HG03045 (cell line): Measurements from ENCODE around the gene DNAJC6.
"Not testable (repeated sequence)": the region's sequence is repeated elsewhere in the genome, so short reads cannot be mapped to it uniquely, and the experiment has no call there.

ENCODE experiments used
- ATAC-seq: cut with Tn5 transposase; IDR thresholded peaks from one replicate; pipeline ENCODE4 v1.9.1; 2021; ENCODE audit warnings: mild to moderate bottlenecking, moderate library complexity; ENCODE audit not compliant: unreplicated experiment

The DNAJC6 gene

GRCh38 chr1:65425006-65425405 lies 115.7 kb downstream of the DNAJC6 start:
- ATAC-seq: no peak

- ATAC-seq: no peak
Measured at GRCh38 chr1:65425697-65426096, 116.4 kb downstream of the DNAJC6 start.

- ATAC-seq: no peak
Measured at GRCh38 chr1:65429078-65429477, 119.7 kb downstream of the DNAJC6 start.

DNA sequence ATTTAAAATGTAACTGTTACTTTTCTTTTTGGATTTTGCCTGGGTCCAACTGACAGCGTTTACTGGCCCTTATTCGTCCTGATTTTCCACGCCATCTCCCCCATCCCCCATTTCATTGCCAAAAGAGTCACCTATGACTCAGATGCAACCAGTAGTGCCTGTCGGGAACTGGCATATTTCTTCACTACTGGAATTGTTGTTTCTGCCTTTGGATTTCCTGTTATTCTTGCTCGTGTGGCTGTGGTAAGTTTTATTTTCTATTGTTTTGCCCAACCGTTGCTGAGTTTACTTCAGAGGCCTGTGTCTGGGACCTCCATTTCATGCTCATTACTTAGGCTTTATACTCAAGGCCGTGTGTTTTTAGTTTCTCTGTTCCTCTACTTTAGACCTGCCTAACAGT lies 120.5 kb downstream of the DNAJC6 start:
- no peak for ATAC-seq

DNA sequence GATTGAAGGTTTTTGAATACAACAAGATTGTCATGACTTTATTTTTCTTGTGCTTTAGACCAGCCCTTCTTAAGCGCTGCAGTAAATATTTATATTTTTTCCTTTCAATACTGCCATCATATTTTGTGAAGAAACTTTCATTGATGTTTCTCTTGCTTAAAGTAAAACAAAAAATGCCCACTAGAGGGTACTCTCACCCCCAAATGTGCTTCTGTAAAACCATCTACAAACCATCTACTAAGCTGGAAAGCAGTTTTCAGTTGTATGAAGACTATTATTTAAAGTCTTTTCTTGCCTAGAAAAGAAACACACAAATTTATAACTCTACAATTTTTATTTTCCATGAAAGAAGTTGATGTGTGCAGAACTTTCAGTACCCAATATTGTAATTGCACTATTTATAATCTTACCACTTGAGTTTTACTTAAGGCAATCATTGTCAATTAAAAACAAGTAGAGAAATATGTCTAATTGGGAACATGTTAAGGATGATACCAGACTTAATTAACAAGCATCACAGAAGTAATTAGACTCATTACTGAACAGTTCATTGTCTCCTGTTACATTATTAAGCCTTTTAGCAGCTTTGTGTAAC lies 121.9 kb downstream of the DNAJC6 start:
- ATAC-seq: no peak

DNA sequence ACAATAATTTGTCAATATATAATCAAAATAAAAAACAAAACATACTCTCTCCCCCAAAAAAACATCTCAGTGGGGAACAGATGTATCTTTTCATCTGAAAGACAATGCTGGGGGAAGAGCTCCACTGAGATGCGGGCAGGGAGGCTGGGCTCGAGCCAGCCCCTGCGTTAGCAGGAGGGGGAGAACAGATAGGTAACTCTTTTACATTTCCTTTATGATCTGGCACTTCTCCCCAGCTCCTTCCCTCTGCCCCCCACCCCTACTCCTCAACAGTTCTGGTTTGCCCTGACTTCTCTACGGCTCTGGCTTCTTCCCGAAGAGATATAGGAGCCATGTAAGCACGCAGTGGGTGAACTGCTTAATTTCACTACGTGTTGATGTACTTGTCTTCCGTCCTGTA lies 123.6 kb downstream of the DNAJC6 start:
- ATAC-seq: no peak

- no peak for ATAC-seq
Measured at GRCh38 chr1:65434255-65434654, 124.9 kb downstream of the DNAJC6 start.

- ATAC-seq: no peak
Measured at GRCh38 chr1:65434760-65435159, 125.4 kb downstream of the DNAJC6 start.

DNA sequence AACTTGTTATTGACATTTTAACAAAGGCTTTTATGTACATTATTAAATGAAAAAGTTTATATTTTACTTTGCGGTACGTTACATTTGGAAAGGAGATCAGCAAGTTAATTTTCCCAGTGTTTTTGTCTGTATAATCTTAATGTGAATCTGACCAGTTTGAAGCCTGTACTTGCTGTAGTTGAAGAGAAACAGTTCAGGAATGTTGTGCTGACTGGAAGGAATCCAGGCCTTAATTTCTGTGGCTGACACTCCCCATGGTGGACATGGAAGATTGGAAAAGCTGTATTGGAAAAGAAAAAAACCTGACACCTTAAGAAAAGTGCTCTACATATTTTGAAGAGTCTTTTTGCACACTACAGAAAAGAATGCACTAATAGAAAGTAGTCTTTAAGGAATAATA lies 126.6 kb downstream of the DNAJC6 start:
- no peak for ATAC-seq

GRCh38 chr1:65437616-65438015 lies 128.3 kb downstream of the DNAJC6 start:
- no peak for ATAC-seq

GRCh38 chr1:65440322-65440900 lies 131.1 kb downstream of the DNAJC6 start:
- no peak for ATAC-seq

DNA sequence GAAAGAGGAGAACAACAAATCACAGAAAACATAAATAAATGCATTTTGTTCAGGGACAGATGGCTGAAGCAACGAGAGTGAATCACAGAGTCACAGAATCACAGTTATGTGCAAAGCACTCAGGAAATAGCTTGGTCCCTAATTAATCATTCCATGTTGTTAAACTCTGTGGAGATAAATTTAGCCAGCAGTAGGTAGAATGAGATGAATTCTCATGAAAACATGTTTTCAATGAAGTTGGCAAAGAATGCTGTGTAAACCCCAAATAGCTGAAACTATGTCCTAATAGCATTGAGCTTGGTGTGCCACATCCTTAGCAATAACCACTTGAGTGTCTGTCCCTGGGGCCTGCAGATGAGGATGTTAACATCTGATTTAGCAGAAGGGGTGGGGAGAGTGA lies 131.6 kb downstream of the DNAJC6 start:
- no peak for ATAC-seq

DNA sequence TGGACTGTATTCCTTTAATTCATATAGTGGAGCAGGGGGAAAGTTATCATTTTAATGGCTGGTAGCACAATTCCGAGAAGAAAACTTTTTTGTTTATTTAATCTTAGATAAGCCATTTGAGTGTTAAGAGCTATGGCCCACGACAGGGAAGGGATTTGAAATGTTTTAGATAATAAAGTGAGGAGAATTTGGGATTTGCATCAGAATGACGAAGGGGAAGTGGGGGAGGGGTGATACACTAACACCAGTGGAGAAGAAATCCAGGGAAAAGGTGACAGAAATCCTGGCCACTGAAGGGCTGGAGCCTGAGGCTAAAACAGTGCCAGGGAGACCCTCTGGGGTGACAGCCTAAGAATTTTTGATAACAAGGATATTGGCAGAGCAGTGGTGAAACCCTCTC lies 132.1 kb downstream of the DNAJC6 start:
- ATAC-seq: no peak

- no peak for ATAC-seq
Measured at GRCh38 chr1:65442442-65442841, 133.1 kb downstream of the DNAJC6 start.

DNA sequence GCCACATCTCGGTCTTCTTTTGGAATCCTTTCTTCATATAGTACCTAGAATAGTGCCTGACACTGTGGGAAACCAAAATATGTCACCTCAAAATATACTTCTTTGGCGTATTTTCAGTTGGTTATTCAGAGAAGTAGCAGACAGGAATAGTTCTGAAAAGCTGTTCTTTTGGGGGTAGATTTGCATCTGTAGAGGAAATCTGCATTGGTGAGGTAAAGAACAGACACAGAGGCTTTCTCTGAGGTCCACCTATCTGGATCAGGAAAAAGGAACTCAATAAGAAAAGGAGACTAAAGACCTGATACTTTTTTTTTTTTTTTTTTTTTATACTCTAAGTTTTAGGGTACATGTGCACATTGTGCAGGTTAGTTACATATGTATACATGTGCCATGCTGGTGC lies 134.3 kb downstream of the DNAJC6 start:
- ATAC-seq: no peak

DNA sequence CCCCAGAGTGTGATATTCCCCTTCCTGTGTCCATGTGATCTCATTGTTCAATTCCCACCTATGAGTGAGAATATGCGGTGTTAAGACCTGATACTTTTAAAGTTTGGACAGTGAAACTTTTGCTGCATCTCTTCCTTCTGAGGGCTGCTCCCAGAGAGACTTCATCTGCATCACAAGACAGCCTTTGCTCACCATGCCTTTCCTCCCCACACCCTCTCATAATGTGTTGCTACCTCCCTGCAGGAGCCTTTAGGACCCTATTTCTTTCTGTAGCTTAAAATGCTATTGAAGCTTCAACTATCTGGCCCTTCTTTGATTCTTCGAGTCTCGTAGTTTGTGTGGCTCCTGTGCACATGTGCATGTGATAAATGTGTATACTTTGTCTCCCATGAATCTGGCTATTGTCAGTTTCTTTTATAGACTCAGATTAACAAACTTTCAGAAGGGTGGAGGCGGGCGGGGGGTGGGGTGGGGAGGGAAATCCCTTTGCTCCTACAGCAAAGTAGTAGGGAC lies 134.8 kb downstream of the DNAJC6 start:
- ATAC-seq: no peak

GRCh38 chr1:65445837-65446236 lies 136.5 kb downstream of the DNAJC6 start:
- no peak for ATAC-seq

DNA sequence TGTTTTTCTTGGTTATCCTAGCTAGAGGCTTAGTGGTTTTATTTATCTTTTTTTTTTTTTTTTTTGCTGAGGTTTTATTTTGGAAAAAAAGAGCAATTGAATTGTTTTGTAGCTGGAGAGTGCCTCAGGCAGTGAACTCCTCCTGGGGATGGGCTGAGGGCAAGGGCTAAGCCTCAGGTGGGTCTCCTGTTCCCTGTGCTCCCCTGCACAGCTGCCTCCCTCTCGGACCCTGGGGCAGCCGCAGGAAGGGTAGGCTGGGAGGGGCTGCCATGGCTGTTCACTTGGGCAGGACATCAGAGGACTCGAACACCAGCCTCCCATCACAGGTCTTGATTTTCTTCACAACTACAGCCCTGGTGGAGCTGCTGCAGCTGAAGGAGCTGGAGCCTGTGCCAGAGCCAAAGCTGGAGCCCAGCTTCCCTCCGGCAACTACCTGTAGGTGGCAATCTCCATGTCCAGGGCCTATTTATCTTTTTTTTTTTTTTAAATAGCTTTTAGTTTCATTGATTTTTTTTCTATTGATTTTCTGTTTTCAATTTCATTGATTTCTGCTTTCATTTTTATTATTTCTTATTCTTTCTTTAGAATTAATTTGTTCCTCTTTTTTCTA lies 140.0 kb downstream of the DNAJC6 start:
- ATAC-seq: no peak

DNA sequence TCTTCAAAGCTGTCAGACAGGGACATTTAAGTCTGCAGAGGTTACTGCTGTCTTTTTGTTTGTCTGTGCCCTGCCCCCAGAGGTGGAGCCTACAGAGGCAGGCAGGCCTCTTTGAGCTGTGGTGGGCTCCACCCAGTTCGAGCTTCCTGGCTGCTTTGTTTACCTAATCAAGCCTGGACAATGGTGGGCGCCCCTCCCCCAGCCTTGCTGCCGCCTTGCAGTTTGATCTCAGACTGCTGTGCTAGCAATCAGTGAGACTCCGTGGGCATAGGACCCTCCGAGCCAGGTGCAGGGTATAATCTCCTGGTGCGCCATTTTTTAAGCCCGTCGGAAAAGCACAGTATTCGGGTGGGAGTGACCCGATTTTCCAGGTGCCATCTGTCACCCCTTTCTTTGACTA lies 146.3 kb downstream of the DNAJC6 start:
- not testable (repeated sequence) for ATAC-seq

- ATAC-seq: no peak
Measured at GRCh38 chr1:65456481-65456880, 147.1 kb downstream of the DNAJC6 start.

GRCh38 chr1:65457868-65458267 lies 148.5 kb downstream of the DNAJC6 start:
- no peak for ATAC-seq

GRCh38 chr1:65458730-65459396 lies 149.5 kb downstream of the DNAJC6 start:
- ATAC-seq: no peak
